A549 (cell line): ENCODE results near the gene NARS2. TPM values are rescaled to one million over a fixed set of nuclear protein-coding genes. Genes with fewer than 3 reads are reported as not detected.
A peak's percentile ranks its signal among the peaks of the same experiment; 100 is the strongest.
"Not testable (repeated sequence)": the region's sequence is repeated elsewhere in the genome, so short reads cannot be mapped to it uniquely, and the experiment has no call there.

Source experiments
- ATAC-seq, 2 experiments: fragments of 200-7000 bp in 1 of 2; fragments of >200 bp in 1 of 2; cut with Nextera tagmentation in 1 of 2; cut with Tn5 transposase in 1 of 2; 3 replicates each; pipeline versions ENCODE4 v1.8.0 to v1.9.1; 2018 to 2020; ENCODE audit warnings: mild to moderate bottlenecking in 1 of 2, moderate library complexity in 1 of 2
- CTCF ChIA-PET: fragments of 300-600 bp; sonication (Branson Sonifier 250); formaldehyde crosslinking; extraction: SDS; loops from one replicate; lab custom pipeline; 2021; ENCODE audit warnings: antibody characterized with exemption, inconsistent platforms; lab: Yijun Ruan, JAX
- POLR2A ChIA-PET: fragments of 350-600 bp; formaldehyde crosslinking; extraction: SDS; loops from one replicate; lab custom pipeline; 2021; ENCODE audit warnings: antibody characterized with exemption, inconsistent platforms; lab: Yijun Ruan, JAX
- DNase-seq, 2 experiments: peaks; one replicate each; pipeline versions ENCODE4 v3.0.0 to v3.0.0-alpha.2; 2011 to 2016; ENCODE audit warnings: low read depth in 1 of 2, low spot score in 1 of 2
- FAIRE-seq: peaks from 2 replicates; lab custom pipeline; 2011; peaks lifted over from hg19 to GRCh38; lab: Jason Lieb, UNC
- H3K27ac ChIP-seq, 2 experiments: fragments of >200 bp; sonication (Bioruptor Twin); formaldehyde crosslinking; 3 replicates each; pipeline ENCODE4 v1.5.1; 2016 to 2017
- H3K4me1 ChIP-seq: fragments of >200 bp; sonication (Bioruptor Twin); formaldehyde crosslinking; 3 replicates; pipeline ENCODE4 v1.6.1; 2016
- H3K4me2 ChIP-seq: fragments of >200 bp; sonication (Bioruptor Twin); formaldehyde crosslinking; 3 replicates; pipeline ENCODE4 v1.6.1; 2016
- H3K4me3 ChIP-seq: fragments of >200 bp; sonication (Bioruptor Twin); formaldehyde crosslinking; 3 replicates; pipeline ENCODE4 v1.5.1; 2016
- H3K9me3 ChIP-seq: fragments of >200 bp; sonication (Bioruptor Twin); formaldehyde crosslinking; 3 replicates; pipeline ENCODE4 v1.6.1; 2016
- BCL3 ChIP-seq: fragments of >200 bp; sonication (Bioruptor Twin); formaldehyde crosslinking; IDR thresholded peaks from 3 replicates; pipeline ENCODE4 v1.6.1; 2016
- CEBPB ChIP-seq, 2 experiments: fragments of >200 bp in 1 of 2; sonication (Bioruptor Twin) in 1 of 2; formaldehyde crosslinking in 1 of 2; IDR thresholded peaks; 2 replicates each; pipeline ENCODE4 v1.6.1; 2012 to 2016
- HDAC2 ChIP-seq: fragments of 200-600 bp; sonication (generic); IDR thresholded peaks from 2 replicates; pipeline ENCODE4 v1.6.1; 2016
- HEYL ChIP-seq: fragments of 250-450 bp; sonication (Bioruptor Pico); IDR thresholded peaks from 2 replicates; pipeline ENCODE4 v1.8.0; 2021; ENCODE audit warnings: mild to moderate bottlenecking, moderate library complexity
- HOXB13 ChIP-seq: fragments of 250-450 bp; sonication (Bioruptor Pico); IDR thresholded peaks from 2 replicates; pipeline ENCODE4 v1.5.0; 2020; ENCODE audit warnings: low read depth, mild to moderate bottlenecking, moderate library complexity
- JUN ChIP-seq, 2 experiments: fragments of >200 bp; sonication (Bioruptor Twin); formaldehyde crosslinking; IDR thresholded peaks; 2 replicates in 1 of 2; 3 replicates in 1 of 2; pipeline ENCODE4 v1.6.1; 2016 to 2017
- JUNB ChIP-seq: fragments of >200 bp; sonication (Bioruptor Twin); formaldehyde crosslinking; IDR thresholded peaks from 2 replicates; pipeline ENCODE4 v1.6.1; 2016
- KDM5A ChIP-seq: fragments of 200-600 bp; sonication (generic); IDR thresholded peaks from 2 replicates; pipeline ENCODE4 v1.6.1; 2016; ENCODE audit warnings: antibody characterized with exemption, mild to moderate bottlenecking
- MAFK ChIP-seq: fragments of 450-650 bp; IDR thresholded peaks from 2 replicates; pipeline ENCODE4 v1.6.1; 2014; ENCODE audit not compliant: partially characterized antibody
- MAX ChIP-seq: IDR thresholded peaks from 2 replicates; pipeline ENCODE4 v1.6.1; 2012
- MAZ ChIP-seq: fragments of 150-350 bp; IDR thresholded peaks from 2 replicates; pipeline ENCODE4 v1.6.1; 2014; ENCODE audit warnings: antibody characterized with exemption, low read depth, low read length, borderline replicate concordance
- POLR2A ChIP-seq: IDR thresholded peaks from 2 replicates; pipeline ENCODE4 v1.6.1; 2012; ENCODE audit warnings: mild to moderate bottlenecking, low read length
- RAD21 ChIP-seq, 2 experiments: fragments of >200 bp in 1 of 2; sonication (Bioruptor Twin) in 1 of 2; formaldehyde crosslinking in 1 of 2; IDR thresholded peaks in 1 of 2; conservative IDR thresholded peaks in 1 of 2; 2 replicates in 1 of 2; 3 replicates in 1 of 2; pipeline ENCODE4 v1.6.1; 2012 to 2018; ENCODE audit warnings: inconsistent platforms in 1 of 2
- TFCP2L1 ChIP-seq: fragments of 250-450 bp; sonication (Bioruptor Pico); IDR thresholded peaks from 2 replicates; pipeline ENCODE4 v1.5.0; 2021; ENCODE audit warnings: mild to moderate bottlenecking
- ZC3H11A ChIP-seq: fragments of 450-650 bp; IDR thresholded peaks from 2 replicates; pipeline ENCODE4 v1.6.1; 2014; ENCODE audit warnings: antibody characterized with exemption, mild to moderate bottlenecking
- WGBS: methylation state at CpG from one replicate; pipeline ENCODE4 v1.1.6; 2017; ENCODE audit errors: missing lambda C conversion rate; 5-methylcytosine and 5-hydroxymethylcytosine counted together
- polyA plus RNA-seq, 4 experiments: library from polyadenylated mRNA; depleted of rRNA in 3 of 4; stranded (reverse); fragments of >200 nt; fragmentation: RNase III in 1 of 4; extraction: RNeasy Plus Mini Kit Qiagen cat#74134 plus additional on column Dnase treatment in 1 of 4; gene quantifications; 2 replicates in 3 of 4; 3 replicates in 1 of 4; pipeline ENCODE4 v1.2.3, GENCODE V29; 2011 to 2017
- TF ChIP-seq, protein P1 (sequence below): fragments of >200 bp; sonication (Bioruptor Twin); formaldehyde crosslinking; IDR thresholded peaks from 2 replicates; pipeline ENCODE4 v1.6.1; 2016
- TF ChIP-seq, protein P2 (sequence below): fragments of 250-450 bp; sonication (Bioruptor Pico); IDR thresholded peaks from 2 replicates; pipeline ENCODE4 v1.5.0; 2021; ENCODE audit warnings: mild to moderate bottlenecking, moderate library complexity, borderline replicate concordance

The NARS2 gene
- polyA plus RNA-seq, 2 of the 4 experiments (the other 2 are of a cell fraction): 29.7 to 57.7 TPM

- no peak overlapping the region for H3K27ac ChIP-seq
- no peak for ATAC-seq
- FAIRE-seq: no peak
- H3K4me3 ChIP-seq: no peak overlapping the region
- 95% methylated on average over 2 of the region's 2 CpGs for WGBS
- TF ChIP-seq ZC3H11A (peak; percentile 66), BCL3 (no peak)
- H3K9me3 ChIP-seq: no peaks in the 10 kb centered on the region
- CTCF ChIA-PET: no interaction called here
- no peak for DNase-seq
- no peaks in the 10 kb centered on the region for H3K4me1 ChIP-seq
- POLR2A ChIA-PET: interaction anchor here (0.5 kb wide), 1 partner anchor 1602 kb away, joined by 3 read pairs; no protein-coding TSS in a partner anchor
- H3K4me2 ChIP-seq: no peak overlapping the region
Observed at GRCh38 chr11:78467370-78467769, 107.3 kb downstream of the NARS2 start.

DNA sequence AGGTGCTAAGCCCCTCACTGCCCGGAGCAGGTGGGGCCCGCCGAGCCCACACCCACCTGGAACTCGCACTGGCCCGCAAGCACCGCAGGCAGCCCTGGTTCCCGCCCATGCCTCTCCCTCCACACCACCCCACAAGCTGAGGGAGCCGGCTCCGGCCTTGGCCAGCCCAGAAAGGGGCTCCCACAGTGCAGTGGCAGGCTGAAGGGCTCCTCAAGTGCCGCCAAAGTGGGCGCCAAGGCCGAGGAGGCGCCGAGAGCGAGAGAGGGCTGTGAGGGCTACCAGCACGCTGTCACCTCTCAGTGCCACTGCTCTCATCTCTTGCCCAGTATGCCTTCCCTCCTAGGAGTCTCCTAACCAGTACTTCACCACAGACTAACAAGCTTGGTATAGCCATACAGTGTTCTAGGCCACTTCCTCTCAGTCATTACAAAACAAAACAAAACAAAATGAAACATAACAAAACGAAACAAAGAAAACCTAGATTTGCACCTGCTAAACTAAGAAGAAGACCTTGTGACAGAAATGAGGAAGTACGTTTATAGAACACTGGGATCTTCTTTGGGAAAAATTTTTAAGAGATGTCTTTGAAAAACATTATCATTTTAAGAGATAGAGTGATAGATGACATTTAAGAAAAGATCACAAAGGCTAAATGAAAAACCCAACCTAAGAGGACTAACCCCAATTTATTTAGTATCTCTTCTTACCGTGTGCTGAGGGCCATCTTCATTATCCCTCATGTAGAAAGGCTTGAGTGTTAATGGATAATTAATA, 109.3 kb downstream of the NARS2 start:
- no peaks in the 10 kb centered on the region for H3K9me3 ChIP-seq
- CTCF ChIA-PET: no interaction called here
- WGBS: 93% methylated on average over 19 of the region's 19 CpGs
- no peak for ATAC-seq
- DNase-seq: no peak
- POLR2A ChIA-PET: no interaction called here
- H3K4me2 ChIP-seq: no peak overlapping the region
- TF ChIP-seq HEYL (CRISPR knock-in tag): no peak
- H3K27ac ChIP-seq: no peak overlapping the region
- no peaks in the 10 kb centered on the region for H3K4me1 ChIP-seq
- FAIRE-seq: no peak
- no peak overlapping the region for H3K4me3 ChIP-seq

DNA sequence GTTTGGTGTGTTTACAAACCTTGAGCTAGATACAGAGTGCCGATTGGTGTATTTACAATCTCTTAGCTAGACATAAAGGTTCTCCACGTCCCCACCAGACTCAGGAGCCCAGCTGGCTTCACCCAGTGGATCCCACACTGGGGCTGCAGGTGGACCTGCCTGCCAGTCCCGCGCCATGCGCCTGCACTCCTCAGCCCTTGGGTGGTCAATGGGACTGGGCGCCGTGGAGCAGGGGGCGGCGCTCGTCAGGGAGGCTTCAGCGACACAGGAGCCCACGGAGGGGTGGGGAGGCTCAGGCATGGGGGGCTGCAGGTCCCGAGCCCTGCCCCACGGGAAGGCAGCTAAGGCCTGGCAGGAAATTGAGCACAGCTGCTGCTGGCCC, 109.9 kb downstream of the NARS2 start:
- POLR2A ChIA-PET, FAIRE-seq: not testable (repeated sequence)

DNA sequence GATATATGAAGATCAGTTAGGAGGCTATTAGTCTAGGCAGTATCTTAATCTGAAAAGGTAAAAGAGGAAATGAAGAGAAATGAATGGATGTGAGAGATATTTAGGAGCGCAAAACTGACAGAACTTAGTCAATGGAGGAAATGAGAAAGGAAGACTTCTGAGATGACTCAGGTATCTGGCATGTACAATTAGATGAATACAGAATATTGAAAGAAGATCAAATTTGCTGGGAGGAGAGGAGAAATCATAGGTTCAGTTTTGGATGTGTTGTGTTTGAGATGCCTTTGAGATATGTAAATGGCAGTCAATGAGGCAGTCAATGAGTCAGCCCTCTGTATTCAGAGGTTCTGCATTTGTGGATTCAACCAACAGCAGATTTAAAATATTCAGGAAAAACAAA, 114.2 kb downstream of the NARS2 start:
- Histone ChIP-seq H3K4me3 (no peak overlapping the region), H3K9me3 (no peaks in the 10 kb centered on the region), H3K27ac (no peak overlapping the region), H3K4me1 (no peaks in the 10 kb centered on the region)
- 97% methylated on average over 1 of the region's 1 CpG for WGBS
- TF ChIP-seq HDAC2 (no peak), JUNB (no peak), RAD21 (conservative IDR thresholded peaks at IDR 0.05 in 1 of 2, IDR thresholded peaks at IDR 0.05 in 1 of 2) (no peak), MAX (no peak), POLR2A (no peak), MAFK (no peak), KDM5A (no peak), HOXB13 (CRISPR knock-in tag) (no peak), TFCP2L1 (no peak), CEBPB (IDR thresholded peaks at IDR 0.05) (no peak), JUN (IDR thresholded peaks at IDR 0.05) (no peak), MAZ (no peak)
- TF ChIP-seq, protein P1, sequence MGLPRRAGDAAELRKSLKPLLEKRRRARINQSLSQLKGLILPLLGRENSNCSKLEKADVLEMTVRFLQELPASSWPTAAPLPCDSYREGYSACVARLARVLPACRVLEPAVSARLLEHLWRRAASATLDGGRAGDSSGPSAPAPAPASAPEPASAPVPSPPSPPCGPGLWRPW: no peak
- TF ChIP-seq, protein P2, sequence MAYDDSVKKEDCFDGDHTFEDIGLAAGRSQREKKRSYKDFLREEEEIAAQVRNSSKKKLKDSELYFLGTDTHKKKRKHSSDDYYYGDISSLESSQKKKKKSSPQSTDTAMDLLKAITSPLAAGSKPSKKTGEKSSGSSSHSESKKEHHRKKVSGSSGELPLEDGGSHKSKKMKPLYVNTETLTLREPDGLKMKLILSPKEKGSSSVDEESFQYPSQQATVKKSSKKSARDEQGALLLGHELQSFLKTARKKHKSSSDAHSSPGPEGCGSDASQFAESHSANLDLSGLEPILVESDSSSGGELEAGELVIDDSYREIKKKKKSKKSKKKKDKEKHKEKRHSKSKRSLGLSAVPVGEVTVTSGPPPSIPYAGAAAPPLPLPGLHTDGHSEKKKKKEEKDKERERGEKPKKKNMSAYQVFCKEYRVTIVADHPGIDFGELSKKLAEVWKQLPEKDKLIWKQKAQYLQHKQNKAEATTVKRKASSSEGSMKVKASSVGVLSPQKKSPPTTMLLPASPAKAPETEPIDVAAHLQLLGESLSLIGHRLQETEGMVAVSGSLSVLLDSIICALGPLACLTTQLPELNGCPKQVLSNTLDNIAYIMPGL: no peak
- TF ChIP-seq, all 56 proteins: peak for 0
- ATAC-seq (no peak), DNase-seq (no peak), FAIRE-seq (no peak)
- ChIA-PET POLR2A (no interaction called here), CTCF (no interaction called here)
- no peak overlapping the region for H3K4me2 ChIP-seq

More for the DNA sequence above, 109.9 kb downstream of the NARS2 start:
- H3K4me2 ChIP-seq, CTCF ChIA-PET, H3K27ac ChIP-seq, H3K4me1 ChIP-seq, ATAC-seq, H3K4me3 ChIP-seq, H3K9me3 ChIP-seq, DNase-seq: not testable (repeated sequence)
- WGBS: 98% methylated on average over 4 of the region's 14 CpGs
